Esophagus (tissue), 2 donors: ENCODE data around the gene OR52E8. TPM values are rescaled to one million over a fixed set of nuclear protein-coding genes. Genes with fewer than 3 reads are reported as not detected.
A peak's percentile ranks its signal among the peaks of the same experiment; 100 is the strongest.

Experiments used
- H3K27ac ChIP-seq, 2 donors: one replicate each; pipeline ENCODE4 v1.5.1; 2013; ENCODE audit warnings: low read depth in 2 of 2, mild to moderate bottlenecking in 2 of 2, inconsistent platforms in 1 of 2, low read length in 1 of 2, moderate library complexity in 1 of 2
- H3K27me3 ChIP-seq, 2 donors: one replicate each; pipeline ENCODE4 v1.6.1; 2013; ENCODE audit warnings: low read length in 2 of 2, control low read depth in 1 of 2, mild to moderate bottlenecking in 1 of 2; ENCODE audit not compliant: insufficient read depth in 2 of 2, control insufficient read depth in 1 of 2
- H3K36me3 ChIP-seq, 2 donors: one replicate each; pipeline ENCODE4 v1.6.1; 2013; ENCODE audit warnings: low read length in 1 of 2; ENCODE audit not compliant: control insufficient read depth in 2 of 2, insufficient read depth in 2 of 2
- H3K4me1 ChIP-seq, 2 donors: one replicate each; pipeline ENCODE4 v1.6.1; 2013; ENCODE audit warnings: low read length in 1 of 2; ENCODE audit not compliant: control insufficient read depth in 2 of 2, insufficient read depth in 2 of 2
- H3K4me3 ChIP-seq, 2 donors: one replicate each; pipeline ENCODE4 v1.5.1; 2013; ENCODE audit warnings: low read length in 2 of 2, mild to moderate bottlenecking in 2 of 2, low read depth in 1 of 2, moderate library complexity in 1 of 2
- H3K9me3 ChIP-seq, 2 donors: one replicate each; pipeline ENCODE4 v1.6.1; 2013; ENCODE audit warnings: mild to moderate bottlenecking in 2 of 2, low read depth in 1 of 2, low read length in 1 of 2, moderate library complexity in 1 of 2; ENCODE audit not compliant: control insufficient read depth in 2 of 2, insufficient read depth in 1 of 2
- WGBS, 2 donors: extraction: QIAGEN DNeasy Blood & Tissue Kit; methylation state at CpG; one replicate each; pipeline ENCODE4 v1.1.7; 2013; 5-methylcytosine and 5-hydroxymethylcytosine counted together
- polyA plus RNA-seq, 2 donors: library from polyadenylated mRNA; stranded (reverse); fragments of 200-250 nt; gene quantifications; one replicate each; pipeline ENCODE4 v1.2.3, GENCODE V29; 2013
- donor health status: healthy with polysubstance abuse.
- donor health status: Bipolar disorder and iron deficiency.

OR52E8 gene
- polyA plus RNA-seq, 2 donors = not detected

GRCh38 chr11:5809905-5810795 lies 47.3 kb downstream of the OR52E8 start:
- H3K27me3 ChIP-seq = no peaks in the 10 kb centered on the region
- no peaks in the 10 kb centered on the region for H3K4me1 ChIP-seq
- 75 to 76% methylated on average over 6 of the region's 6 CpGs for WGBS, 2 donors
- no peak overlapping the region for H3K27ac ChIP-seq
- no peaks in the 10 kb centered on the region for H3K36me3 ChIP-seq
- no peak overlapping the region for H3K4me3 ChIP-seq
- H3K9me3 ChIP-seq = no peaks in the 10 kb centered on the region

- Histone ChIP-seq H3K27ac (no peak overlapping the region), H3K36me3 (no peaks in the 10 kb centered on the region), H3K4me3 (peak overlapping the region; percentile 17 to 48), H3K9me3 (no peaks in the 10 kb centered on the region), H3K27me3 (no peaks in the 10 kb centered on the region), H3K4me1 (no peaks in the 10 kb centered on the region)
- WGBS, 2 donors = 36 to 42% methylated on average over 5 of the region's 5 CpGs
These were observed 48.4 kb downstream of the OR52E8 start for GRCh38 chr11:5809122-5809519.

- Histone ChIP-seq H3K27ac (no peak within 1 kb of the TSS), H3K4me1 (no peaks in the 10 kb centered on the region), H3K36me3 (no peaks in the 10 kb centered on the region), H3K27me3 (no peaks in the 10 kb centered on the region), H3K9me3 (no peaks in the 10 kb centered on the region), H3K4me3 (peak within 1 kb of the TSS; percentile 17 to 48)
- WGBS, 2 donors = 9 to 12% methylated on average over 24 of the region's 24 CpGs
These were observed 48.9 kb downstream of the OR52E8 start, which contains the start of gene OR52N2 for GRCh38 chr11:5808500-5809121. OR52N2 (plus strand) TSS chr11:5808924; CDS start chr11:5820336, 11,412 bp downstream.

GRCh38 chr11:5807580-5807979 lies 49.9 kb downstream of the OR52E8 start:
- no peak overlapping the region for H3K4me3 ChIP-seq
- no peaks in the 10 kb centered on the region for H3K36me3 ChIP-seq
- no peak overlapping the region for H3K27ac ChIP-seq
- WGBS, 2 donors = 55 to 67% methylated on average over 10 of the region's 10 CpGs
- H3K9me3 ChIP-seq = no peaks in the 10 kb centered on the region
- H3K27me3 ChIP-seq = no peaks in the 10 kb centered on the region
- H3K4me1 ChIP-seq = no peaks in the 10 kb centered on the region

Other genes starting within 250 kb of the OR52E8 start
- gene TRIM34, start 232.7 kb downstream of the OR52E8 start, polyA plus RNA-seq = 1 to 10 TPM; 2.5 to 2.6 TPM
- 1 to 10 TPM; 5.8 to 6.7 TPM for gene TRIM5, start 172.6 kb downstream of the OR52E8 start, polyA plus RNA-seq
- 10 to 100 TPM; 13.4 to 18.3 TPM for gene TRIM22, start 167.9 kb downstream of the OR52E8 start, polyA plus RNA-seq
- not detected for gene OR56B1, start 121.2 kb downstream of the OR52E8 start, polyA plus RNA-seq
- gene OR52N4, start 103.4 kb downstream of the OR52E8 start, polyA plus RNA-seq = under 1 TPM in 1 of 2 donors, not detected in 1; 0.04 TPM
- not detected for gene OR52N5, start 74.3 kb downstream of the OR52E8 start, polyA plus RNA-seq
- gene OR52N1, start 66.4 kb downstream of the OR52E8 start, polyA plus RNA-seq = not detected
- gene OR52N2, start 48.8 kb downstream of the OR52E8 start, polyA plus RNA-seq = not detected
- gene OR52E6, start 15.8 kb downstream of the OR52E8 start, polyA plus RNA-seq = not detected
- gene OR52E4, start 22.9 kb upstream of the OR52E8 start, polyA plus RNA-seq = not detected
- gene OR52E5, start 35.5 kb upstream of the OR52E8 start, polyA plus RNA-seq = not detected
- not detected for gene OR56A3, start 84.6 kb upstream of the OR52E8 start, polyA plus RNA-seq
- not detected for gene OR56A5, start 110.8 kb upstream of the OR52E8 start, polyA plus RNA-seq
- gene OR52L1, start 129.3 kb upstream of the OR52E8 start, polyA plus RNA-seq = not detected
- not detected for gene OR56A4, start 149.3 kb upstream of the OR52E8 start, polyA plus RNA-seq
- gene OR56A1, start 173.1 kb upstream of the OR52E8 start, polyA plus RNA-seq = not detected
- gene OR56B4, start 250.0 kb upstream of the OR52E8 start, polyA plus RNA-seq = not detected